Keratinocyte (primary cell): Measurements from ENCODE around the gene CASP7. TPM values are rescaled to one million over a fixed set of nuclear protein-coding genes. Genes with fewer than 3 reads are reported as not detected.

Experiments
- DNase-seq: peaks from one replicate; pipeline ENCODE4 v3.0.0-alpha.2; 2011; ENCODE audit warnings: low read depth, missing footprints, low spot score
- FAIRE-seq: peaks from 2 replicates; lab custom pipeline; 2011; peaks lifted over from hg19 to GRCh38; lab: Jason Lieb, UNC
- H2AFZ ChIP-seq: 2 replicates; pipeline ENCODE4 v1.6.0; 2012; ENCODE audit warnings: low read length, control low read depth, inconsistent platforms; ENCODE audit not compliant: control insufficient read depth
- H3K27ac ChIP-seq: 2 replicates; pipeline ENCODE4 v1.5.1; 2011; ENCODE audit warnings: low read length; ENCODE audit not compliant: control insufficient read depth, insufficient read depth
- H3K27me3 ChIP-seq: 3 replicates; pipeline ENCODE4 v1.6.0; 2011; ENCODE audit warnings: low read length; ENCODE audit not compliant: control insufficient read depth, insufficient read depth; ENCODE audit errors: extremely low read depth
- H3K36me3 ChIP-seq, 2 experiments: 2 replicates in 1 of 2; 3 replicates in 1 of 2; pipeline ENCODE4 v1.5.1; 2011; ENCODE audit warnings: low read length in 2 of 2, mild to moderate bottlenecking in 1 of 2; ENCODE audit not compliant: control insufficient read depth in 2 of 2, insufficient read depth in 2 of 2; ENCODE audit errors: extremely low read depth in 1 of 2
- H3K4me1 ChIP-seq: 3 replicates; pipeline ENCODE4 v1.5.1; 2011; ENCODE audit warnings: low read length; ENCODE audit not compliant: control insufficient read depth, insufficient read depth; ENCODE audit errors: extremely low read depth
- H3K4me2 ChIP-seq: 3 replicates; pipeline ENCODE4 v1.6.0; 2011; ENCODE audit warnings: low read depth, low read length; ENCODE audit not compliant: control insufficient read depth, insufficient read depth; ENCODE audit errors: extremely low read depth
- H3K4me3 ChIP-seq, 3 experiments: fragments of 200-600 bp in 1 of 3; sonication (generic) in 1 of 3; 2 replicates in 2 of 3; 3 replicates in 1 of 3; pipeline ENCODE4 v1.5.1; 2011 to 2016; ENCODE audit warnings: low read length in 3 of 3, mild to moderate bottlenecking in 3 of 3, control low read depth in 2 of 3, inconsistent platforms in 1 of 3, low read depth in 1 of 3, mixed read lengths in 1 of 3, mixed run types in 1 of 3, moderate library complexity in 1 of 3; ENCODE audit not compliant: control insufficient read depth in 2 of 3, insufficient read depth in 2 of 3; ENCODE audit errors: extremely low read depth in 1 of 3
- H3K79me2 ChIP-seq: 2 replicates; pipeline ENCODE4 v1.6.0; 2012; ENCODE audit warnings: low read length; ENCODE audit not compliant: control insufficient read depth, insufficient read depth
- H3K9ac ChIP-seq: 3 replicates; pipeline ENCODE4 v1.6.0; 2011; ENCODE audit warnings: low read length; ENCODE audit not compliant: control insufficient read depth, insufficient read depth; ENCODE audit errors: extremely low read depth
- H3K9me1 ChIP-seq: 3 replicates; pipeline ENCODE4 v1.6.0; 2011; ENCODE audit warnings: low read length; ENCODE audit not compliant: control insufficient read depth, insufficient read depth; ENCODE audit errors: extremely low read depth
- H3K9me3 ChIP-seq: 2 replicates; pipeline ENCODE4 v1.5.1; 2012; ENCODE audit warnings: low read depth, low read length; ENCODE audit not compliant: control insufficient read depth
- H4K20me1 ChIP-seq: 3 replicates; pipeline ENCODE4 v1.6.0; 2011; ENCODE audit warnings: low read length; ENCODE audit not compliant: control insufficient read depth, insufficient read depth; ENCODE audit errors: extremely low read depth
- CTCF ChIP-seq, 3 experiments: IDR thresholded peaks in 1 of 3; conservative IDR thresholded peaks in 1 of 3; optimal IDR thresholded peaks in 1 of 3; 2 replicates in 2 of 3; 3 replicates in 1 of 3; pipeline versions ENCODE3 to v1.5.1; 2011; ENCODE audit warnings: low read length in 3 of 3, mild to moderate bottlenecking in 3 of 3, moderate library complexity in 2 of 3, control low read depth in 1 of 3, inconsistent platforms in 1 of 3; ENCODE audit not compliant: insufficient read depth in 2 of 3; ENCODE audit errors: extremely low read depth in 1 of 3
- EZH2 ChIP-seq: IDR thresholded peaks from one replicate; pipeline ENCODE4 v1.6.1; 2012; ENCODE audit warnings: inconsistent platforms, mild to moderate bottlenecking, low read length, moderate library complexity
- dilution Hi-C: fragments of 300-500 bp; cut with MboI; formaldehyde crosslinking; loops from one replicate; pipeline ENCODE4 v1.7.0; 2020; ENCODE audit warnings: low sequenced_read_pairs; ENCODE audit not compliant: extremely low pct_ligation_motif_present
- polyA plus RNA-seq, 5 experiments: library from polyadenylated mRNA; depleted of rRNA in 3 of 5; stranded (reverse) in 3 of 5; stranded (forward) in 1 of 5; unstranded in 1 of 5; fragments of >200 nt; gene quantifications; 1 replicate in 1 of 5; 2 replicates in 3 of 5; 3 replicates in 1 of 5; pipeline versions ENCODE4 v1.2.1 to v1.2.3, GENCODE V29; 2011 to 2012; ENCODE audit warnings: missing spikeins in 2 of 5, low read depth in 1 of 5, low replicate concordance in 1 of 5

The CASP7 gene
- polyA plus RNA-seq, 1 donor (not counting 4 experiments of a cell fraction or from before 2014, with no cell fraction given), result 23.2 TPM

GRCh38 chr10:113713640-113713982 is 33.9 kb downstream of the CASP7 start:
- Histone ChIP-seq H3K79me2 (no peaks in the 10 kb centered on the region), H3K9ac (no peak overlapping the region), H3K9me3 (no peaks in the 10 kb centered on the region), H3K9me1 (no peaks in the 10 kb centered on the region), H3K4me1 (no peaks in the 10 kb centered on the region), H3K27me3 (no peaks in the 10 kb centered on the region), H3K36me3 (peaks cover 0 to 1% of the 10 kb centered on the region in 2 experiments), H3K4me3 (no peak overlapping the region), H3K4me2 (no peak overlapping the region), H4K20me1 (no peaks in the 10 kb centered on the region), H2AFZ (no peak overlapping the region), H3K27ac (no peak overlapping the region)
- FAIRE-seq (no peak), DNase-seq (no peak)
- dilution Hi-C loops, result no loop called here
- no peak for TF ChIP-seq CTCF (optimal IDR thresholded peaks at IDR 0.05 in 1 of 3, IDR thresholded peaks at IDR 0.05 in 1 of 3, conservative IDR thresholded peaks at IDR 0.05 in 1 of 3; ENCODE audit: extremely low read depth in 1 of 3, insufficient read depth in 2 of 3, low read length in 3 of 3)
- no peak for TF ChIP-seq EZH2

- H3K4me1 ChIP-seq, result no peaks in the 10 kb centered on the region
- H3K79me2 ChIP-seq, result no peaks in the 10 kb centered on the region
- no peak overlapping the region for H2AFZ ChIP-seq
- peaks cover 0 to 1% of the 10 kb centered on the region in 2 experiments for H3K36me3 ChIP-seq
- no peaks in the 10 kb centered on the region for H4K20me1 ChIP-seq
- no peak overlapping the region for H3K4me2 ChIP-seq
- FAIRE-seq (no peak), DNase-seq (no peak)
- no peaks in the 10 kb centered on the region for H3K9me1 ChIP-seq
- H3K27me3 ChIP-seq, result no peaks in the 10 kb centered on the region
- no peak overlapping the region for H3K9ac ChIP-seq
- H3K4me3 ChIP-seq, result no peak overlapping the region
- no peak overlapping the region for H3K27ac ChIP-seq
- TF ChIP-seq CTCF (optimal IDR thresholded peaks at IDR 0.05 in 1 of 3, IDR thresholded peaks at IDR 0.05 in 1 of 3, conservative IDR thresholded peaks at IDR 0.05 in 1 of 3; ENCODE audit: extremely low read depth in 1 of 3, insufficient read depth in 2 of 3, low read length in 3 of 3), result no peak
- no peak for TF ChIP-seq EZH2
- dilution Hi-C loops, result no loop called here
- no peaks in the 10 kb centered on the region for H3K9me3 ChIP-seq
These were observed 36.6 kb downstream of the CASP7 start for GRCh38 chr10:113716109-113716910.
